CD14-positive monocyte (primary cell): ENCODE measurements around the gene MAP3K13. TPM values are rescaled to one million over a fixed set of nuclear protein-coding genes. Genes with fewer than 3 reads are reported as not detected.

Experiments
- DNase-seq, 3 donors: peaks; one replicate each; pipeline ENCODE4 v3.0.0-alpha.2; 2011 to 2022
- H2AFZ ChIP-seq: 2 replicates; pipeline ENCODE4 v1.6.0; 2012; ENCODE audit warnings: mild to moderate bottlenecking, low read depth, low read length, inconsistent platforms; ENCODE audit not compliant: insufficient read depth, poor library complexity, severe bottlenecking
- H3K27ac ChIP-seq, 2 donors: 1 replicate in 1 of 2; 2 replicates in 1 of 2; pipeline ENCODE4 v1.5.1; 2012 to 2013; ENCODE audit warnings: low read length in 2 of 2, control low read depth in 1 of 2, inconsistent platforms in 1 of 2, low read depth in 1 of 2, mild to moderate bottlenecking in 1 of 2
- H3K27me3 ChIP-seq, 2 donors: one replicate each; pipeline versions ENCODE4 v1.6.0 to v1.6.1; 2011 to 2013; ENCODE audit warnings: low read length in 2 of 2; ENCODE audit not compliant: control insufficient read depth in 2 of 2, insufficient read depth in 2 of 2
- H3K36me3 ChIP-seq, 2 donors: replicated peaks in 1 of 2; 1 replicate in 1 of 2; 2 replicates in 1 of 2; pipeline versions ENCODE4 v1.5.1 to v1.6.1; 2012 to 2013; ENCODE audit warnings: low read length in 2 of 2, control low read depth in 1 of 2, inconsistent platforms in 1 of 2, mild to moderate bottlenecking in 1 of 2; ENCODE audit not compliant: insufficient read depth in 2 of 2, control insufficient read depth in 1 of 2
- H3K4me1 ChIP-seq, 2 donors: 1 replicate in 1 of 2; 2 replicates in 1 of 2; pipeline versions ENCODE4 v1.5.1 to v1.6.1; 2012 to 2013; ENCODE audit warnings: low read length in 2 of 2, control low read depth in 1 of 2, inconsistent platforms in 1 of 2, mild to moderate bottlenecking in 1 of 2, moderate library complexity in 1 of 2; ENCODE audit not compliant: insufficient read depth in 2 of 2, control insufficient read depth in 1 of 2
- H3K4me2 ChIP-seq: replicated peaks from 2 replicates; pipeline ENCODE3; 2012; ENCODE audit warnings: low read length, moderate library complexity, mild to moderate bottlenecking; ENCODE audit not compliant: poor library complexity, severe bottlenecking; ENCODE audit errors: extremely low read depth
- H3K4me3 ChIP-seq, 3 experiments: fragments of 200-600 bp in 1 of 3; sonication (generic) in 1 of 3; replicated peaks in 1 of 3; 1 replicate in 2 of 3; 2 replicates in 1 of 3; pipeline ENCODE4 v1.5.1; 2011 to 2013; ENCODE audit warnings: low read length in 3 of 3, mild to moderate bottlenecking in 3 of 3, control low read depth in 2 of 3, low read depth in 2 of 3, inconsistent platforms in 1 of 3, moderate library complexity in 1 of 3
- H3K79me2 ChIP-seq: 2 replicates; pipeline ENCODE4 v1.6.0; 2012; ENCODE audit warnings: mild to moderate bottlenecking, control low read depth, inconsistent platforms, low read length, moderate library complexity; ENCODE audit not compliant: insufficient read depth
- H3K9ac ChIP-seq: 2 replicates; pipeline ENCODE4 v1.6.0; 2017; ENCODE audit warnings: low read length, mild to moderate bottlenecking; ENCODE audit not compliant: insufficient read depth, poor library complexity, severe bottlenecking
- H3K9me3 ChIP-seq, 2 donors: replicated peaks in 1 of 2; 1 replicate in 1 of 2; 2 replicates in 1 of 2; pipeline versions ENCODE4 v1.5.1 to v1.6.1; 2012 to 2013; ENCODE audit warnings: low read length in 2 of 2, control low read depth in 1 of 2; ENCODE audit not compliant: control insufficient read depth in 1 of 2, insufficient read depth in 1 of 2
- H4K20me1 ChIP-seq: 2 replicates; pipeline ENCODE4 v1.6.0; 2012; ENCODE audit warnings: mild to moderate bottlenecking, low read length, control low read depth, moderate library complexity; ENCODE audit not compliant: insufficient read depth
- H3K27ac Mint-ChIP-seq, 7 donors: one replicate each; pipeline ENCODE4 v1.8.0; 2020; ENCODE audit warnings: mild to moderate bottlenecking in 7 of 7, mixed read lengths in 7 of 7, moderate library complexity in 6 of 7, inconsistent platforms in 2 of 7
- H3K27me3 Mint-ChIP-seq, 3 donors: one replicate each; pipeline ENCODE4 v1.8.0; 2021 to 2022; ENCODE audit warnings: low read depth in 3 of 3, mild to moderate bottlenecking in 3 of 3, mixed read lengths in 3 of 3, moderate library complexity in 3 of 3, inconsistent platforms in 1 of 3
- H3K36me3 Mint-ChIP-seq, 2 donors: one replicate each; pipeline ENCODE4 v1.8.0; 2020; ENCODE audit warnings: mixed read lengths in 2 of 2, inconsistent platforms in 1 of 2, mild to moderate bottlenecking in 1 of 2
- H3K4me1 Mint-ChIP-seq: one replicate; pipeline ENCODE4 v1.8.0; 2020; ENCODE audit warnings: mild to moderate bottlenecking, mixed read lengths
- H3K4me3 Mint-ChIP-seq, 2 donors: one replicate each; pipeline ENCODE4 v1.8.0; 2020; ENCODE audit warnings: mild to moderate bottlenecking in 2 of 2, mixed read lengths in 2 of 2, moderate library complexity in 1 of 2
- H3K9me3 Mint-ChIP-seq, 7 donors: one replicate each; pipeline ENCODE4 v1.8.0; 2020 to 2022; ENCODE audit warnings: mixed read lengths in 7 of 7, mild to moderate bottlenecking in 6 of 7, moderate library complexity in 6 of 7, inconsistent platforms in 2 of 7
- CTCF ChIP-seq: fragments of 200-600 bp; IDR thresholded peaks from one replicate; pipeline ENCODE4 v1.8.0; 2022; ENCODE audit warnings: antibody characterized with exemption, mild to moderate bottlenecking
- WGBS: methylation state at CpG from one replicate; pipeline ENCODE4 v1.1.5; 2013; ENCODE audit warnings: missing lambda C conversion rate; ENCODE audit not compliant: insufficient coverage; 5-methylcytosine and 5-hydroxymethylcytosine counted together
- intact Hi-C, 2 donors: fragments of 100-400 bp; cut with micrococcal nuclease; formaldehyde crosslinking; loops; one replicate each; pipeline versions ENCODE4 v1.15.0 to v1.15.1; 2023
- polyA plus RNA-seq, 3 donors: library from polyadenylated mRNA; depleted of rRNA in 1 of 3; unstranded in 2 of 3; stranded (reverse) in 1 of 3; fragments of 300-500 nt in 2 of 3; fragments of >200 nt in 1 of 3; fragmentation: Illumina TruSeq in 2 of 3; gene quantifications; 1 replicate in 2 of 3; 2 replicates in 1 of 3; pipeline ENCODE4 v1.2.3, GENCODE V29; 2012 to 2021

MAP3K13 gene
- polyA plus RNA-seq, 3 donors = 5.0 to 34.2 (median 30.9) TPM

GRCh38 chr3:185402561-185402960 lies 39.6 kb downstream of the MAP3K13 start:
- Mint-ChIP-seq H3K9me3 (no peaks in the 10 kb centered on the region), H3K4me3 (no peak overlapping the region), H3K4me1 (no peaks in the 10 kb centered on the region), H3K27ac (no peak overlapping the region), H3K27me3 (peaks cover 0 to 5% (median 1%) of the 10 kb centered on the region in 3 donors), H3K36me3 (no peaks in the 10 kb centered on the region)
- no peaks in the 10 kb centered on the region for H3K4me1 ChIP-seq
- no peak for DNase-seq
- TF ChIP-seq CTCF = no peak
- H3K27me3 ChIP-seq = no peaks in the 10 kb centered on the region
- H3K9ac ChIP-seq = no peak overlapping the region
- 100% methylated on average over 2 of the region's 5 CpGs for WGBS
- H2AFZ ChIP-seq = no peak overlapping the region
- no peaks in the 10 kb centered on the region for H4K20me1 ChIP-seq
- H3K4me2 ChIP-seq = no peak overlapping the region
- no peaks in the 10 kb centered on the region for H3K36me3 ChIP-seq
- no peaks in the 10 kb centered on the region for H3K9me3 ChIP-seq
- no peaks in the 10 kb centered on the region for H3K79me2 ChIP-seq
- intact Hi-C loops = no loop called here
- no peak overlapping the region for H3K27ac ChIP-seq
- H3K4me3 ChIP-seq = no peak overlapping the region

GRCh38 chr3:185403002-185403401 lies 40.1 kb downstream of the MAP3K13 start:
- Histone ChIP-seq H3K27me3 (no peaks in the 10 kb centered on the region), H2AFZ (no peak overlapping the region), H3K9me3 (no peaks in the 10 kb centered on the region), H3K4me3 (no peak overlapping the region), H3K79me2 (no peaks in the 10 kb centered on the region), H3K4me1 (no peaks in the 10 kb centered on the region), H4K20me1 (no peaks in the 10 kb centered on the region), H3K9ac (no peak overlapping the region), H3K27ac (no peak overlapping the region), H3K4me2 (no peak overlapping the region), H3K36me3 (no peaks in the 10 kb centered on the region)
- no CpG with 5 or more reads among the region's 3 CpGs for WGBS
- intact Hi-C loops = no loop called here
- no peaks in the 10 kb centered on the region for H3K9me3 Mint-ChIP-seq
- no peaks in the 10 kb centered on the region for H3K36me3 Mint-ChIP-seq
- TF ChIP-seq CTCF = no peak
- no peak overlapping the region for H3K27ac Mint-ChIP-seq
- no peak for DNase-seq
- H3K27me3 Mint-ChIP-seq = peaks cover 0 to 5% (median 1%) of the 10 kb centered on the region in 3 donors
- no peak overlapping the region for H3K4me3 Mint-ChIP-seq
- H3K4me1 Mint-ChIP-seq = no peaks in the 10 kb centered on the region
